Gastroesophageal sphincter (tissue), 3 donors: Measurements from ENCODE around the gene MACROD2.

Experiments used
- EP300 ChIP-seq: sonication (generic); formaldehyde crosslinking; IDR thresholded peaks from one replicate; pipeline ENCODE4 v1.6.1; 2017; ENCODE audit warnings: antibody characterized with exemption, mild to moderate bottlenecking
- POLR2A ChIP-seq, 2 donors: fragments of 450-650 bp; IDR thresholded peaks; one replicate each; pipeline ENCODE4 v1.6.1; 2017; ENCODE audit warnings: antibody characterized with exemption in 2 of 2, mild to moderate bottlenecking in 2 of 2, moderate library complexity in 1 of 2
- POLR2AphosphoS5 ChIP-seq: sonication (generic); formaldehyde crosslinking; IDR thresholded peaks from one replicate; pipeline ENCODE4 v1.6.1; 2017; ENCODE audit warnings: antibody characterized with exemption
- TF ChIP-seq, protein P1 (sequence below), 4 experiments: fragments of 200-600 bp in 2 of 4; fragments of 450-650 bp in 2 of 4; sonication (generic) in 1 of 4; IDR thresholded peaks; one replicate each; pipeline ENCODE4 v1.5.1; 2017 to 2019; ENCODE audit warnings: antibody characterized with exemption in 4 of 4, mild to moderate bottlenecking in 2 of 4, moderate library complexity in 2 of 4

DNA sequence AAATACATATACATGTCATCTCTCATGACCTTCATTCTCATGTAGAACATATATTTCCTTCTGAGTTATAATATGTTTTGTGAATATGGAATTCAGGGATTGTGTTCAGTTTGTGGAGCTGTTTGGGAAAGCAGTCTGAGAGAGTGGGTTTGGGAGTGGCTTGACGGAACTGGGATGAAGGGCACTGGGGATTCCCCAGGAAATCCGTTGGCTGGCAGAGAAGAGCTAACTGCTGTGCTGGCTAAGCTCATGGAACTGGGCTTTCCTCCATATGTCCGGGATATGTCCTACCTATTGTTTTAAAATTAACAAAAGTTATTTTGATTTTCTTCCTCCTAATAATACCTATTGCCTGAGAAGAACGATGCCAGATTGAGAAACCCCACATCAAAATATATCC, 701.6 kb downstream of the MACROD2 start:
- TF ChIP-seq, protein P1, sequence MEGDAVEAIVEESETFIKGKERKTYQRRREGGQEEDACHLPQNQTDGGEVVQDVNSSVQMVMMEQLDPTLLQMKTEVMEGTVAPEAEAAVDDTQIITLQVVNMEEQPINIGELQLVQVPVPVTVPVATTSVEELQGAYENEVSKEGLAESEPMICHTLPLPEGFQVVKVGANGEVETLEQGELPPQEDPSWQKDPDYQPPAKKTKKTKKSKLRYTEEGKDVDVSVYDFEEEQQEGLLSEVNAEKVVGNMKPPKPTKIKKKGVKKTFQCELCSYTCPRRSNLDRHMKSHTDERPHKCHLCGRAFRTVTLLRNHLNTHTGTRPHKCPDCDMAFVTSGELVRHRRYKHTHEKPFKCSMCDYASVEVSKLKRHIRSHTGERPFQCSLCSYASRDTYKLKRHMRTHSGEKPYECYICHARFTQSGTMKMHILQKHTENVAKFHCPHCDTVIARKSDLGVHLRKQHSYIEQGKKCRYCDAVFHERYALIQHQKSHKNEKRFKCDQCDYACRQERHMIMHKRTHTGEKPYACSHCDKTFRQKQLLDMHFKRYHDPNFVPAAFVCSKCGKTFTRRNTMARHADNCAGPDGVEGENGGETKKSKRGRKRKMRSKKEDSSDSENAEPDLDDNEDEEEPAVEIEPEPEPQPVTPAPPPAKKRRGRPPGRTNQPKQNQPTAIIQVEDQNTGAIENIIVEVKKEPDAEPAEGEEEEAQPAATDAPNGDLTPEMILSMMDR (IDR thresholded peaks at IDR 0.05), result no peak
- TF ChIP-seq EP300 (no peak), POLR2AphosphoS5 (no peak), POLR2A (IDR thresholded peaks at IDR 0.05) (no peak)
